Uterus (tissue), 4 donors: Measurements from ENCODE around the gene BAG2. TPM values are rescaled to one million over a fixed set of nuclear protein-coding genes. Genes with fewer than 3 reads are reported as not detected.

Experiments
- DNase-seq, 2 donors: peaks; one replicate each; pipeline ENCODE4 v3.0.0-alpha.2; 2019 to 2020
- H3K27ac ChIP-seq, 2 donors: fragments of 200-600 bp; sonication (generic); 1 replicate in 1 of 2; 2 replicates in 1 of 2; pipeline ENCODE4 v1.5.1; 2016 to 2018
- H3K27me3 ChIP-seq, 2 donors: fragments of 200-600 bp; sonication (generic); one replicate each; pipeline ENCODE4 v1.5.1; 2018 to 2019; ENCODE audit warnings: control low read depth in 1 of 2
- H3K36me3 ChIP-seq, 2 donors: fragments of 200-600 bp; sonication (generic); one replicate each; pipeline ENCODE4 v1.5.1; 2019; ENCODE audit warnings: control low read depth in 1 of 2
- H3K4me1 ChIP-seq, 2 donors: fragments of 200-600 bp; sonication (generic); one replicate each; pipeline ENCODE4 v1.5.1; 2018 to 2019; ENCODE audit warnings: control low read depth in 1 of 2
- H3K4me3 ChIP-seq, 2 donors: fragments of 200-600 bp; sonication (generic); 1 replicate in 1 of 2; 2 replicates in 1 of 2; pipeline ENCODE4 v1.5.1; 2018 to 2019; ENCODE audit warnings: mild to moderate bottlenecking in 1 of 2
- H3K9me3 ChIP-seq, 2 donors: fragments of 200-600 bp; sonication (generic); one replicate each; pipeline ENCODE4 v1.5.1; 2019; ENCODE audit warnings: control low read depth in 1 of 2
- POLR2A ChIP-seq, 2 donors: fragments of 450-650 bp; IDR thresholded peaks; one replicate each; pipeline ENCODE4 v1.6.1; 2016; ENCODE audit warnings: antibody characterized with exemption in 2 of 2, mild to moderate bottlenecking in 1 of 2, moderate library complexity in 1 of 2
- intact Hi-C: fragments of 100-400 bp; cut with DNase I; formaldehyde crosslinking; loops from one replicate; pipeline ENCODE4 v1.15.1; 2023; ENCODE audit warnings: low total_unique reads
- total RNA-seq, 4 donors: library from RNA; depleted of rRNA in 3 of 4; stranded (reverse); fragments of >200 nt in 3 of 4; gene quantifications; one replicate each; pipeline versions ENCODE4 v1.1.0 to v1.2.4, GENCODE V29; 2014 to 2023
- TF ChIP-seq, protein P1 (sequence below), 4 experiments: fragments of 200-600 bp in 2 of 4; fragments of 450-650 bp in 2 of 4; sonication (generic) in 2 of 4; IDR thresholded peaks; one replicate each; pipeline ENCODE4 v1.5.1; 2016 to 2019; ENCODE audit warnings: antibody characterized with exemption in 4 of 4, mild to moderate bottlenecking in 2 of 4, moderate library complexity in 1 of 4
- donor health status: DM: yes; HTN: yes; CAD: no.

BAG2 gene
- total RNA-seq, 4 donors from 2014 or later, result 23.2 to 31.7 (median 26.9) TPM

DNA sequence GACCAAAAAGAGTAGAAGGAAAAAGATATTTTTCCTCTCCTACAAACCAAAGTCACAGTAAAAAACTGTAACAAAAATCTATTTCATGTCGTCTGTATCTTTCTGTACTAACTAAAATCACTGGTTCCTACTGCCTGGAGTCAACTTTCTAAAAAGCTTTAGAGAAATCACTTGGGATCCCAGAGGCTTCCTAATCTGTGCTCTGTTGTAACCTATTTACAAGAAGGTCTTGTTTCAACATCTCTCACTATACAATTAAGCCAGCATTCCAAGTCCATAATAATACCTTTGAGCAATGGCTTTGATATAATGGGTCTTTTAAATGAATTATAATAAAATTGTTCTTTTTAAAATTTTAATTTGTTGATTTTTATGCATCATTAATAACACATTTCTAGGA, 29.6 kb downstream of the BAG2 start:
- no peak overlapping the region for H3K4me3 ChIP-seq
- no peaks in the 10 kb centered on the region for H3K36me3 ChIP-seq
- H3K27ac ChIP-seq, result peak overlapping the region in 1 of 2 donors; percentile 44
- no peaks in the 10 kb centered on the region for H3K27me3 ChIP-seq
- no peak for DNase-seq
- H3K4me1 ChIP-seq, result no peaks in the 10 kb centered on the region
- H3K9me3 ChIP-seq, result no peaks in the 10 kb centered on the region
- no peak for TF ChIP-seq POLR2A (IDR thresholded peaks at IDR 0.05)
- TF ChIP-seq, protein P1, sequence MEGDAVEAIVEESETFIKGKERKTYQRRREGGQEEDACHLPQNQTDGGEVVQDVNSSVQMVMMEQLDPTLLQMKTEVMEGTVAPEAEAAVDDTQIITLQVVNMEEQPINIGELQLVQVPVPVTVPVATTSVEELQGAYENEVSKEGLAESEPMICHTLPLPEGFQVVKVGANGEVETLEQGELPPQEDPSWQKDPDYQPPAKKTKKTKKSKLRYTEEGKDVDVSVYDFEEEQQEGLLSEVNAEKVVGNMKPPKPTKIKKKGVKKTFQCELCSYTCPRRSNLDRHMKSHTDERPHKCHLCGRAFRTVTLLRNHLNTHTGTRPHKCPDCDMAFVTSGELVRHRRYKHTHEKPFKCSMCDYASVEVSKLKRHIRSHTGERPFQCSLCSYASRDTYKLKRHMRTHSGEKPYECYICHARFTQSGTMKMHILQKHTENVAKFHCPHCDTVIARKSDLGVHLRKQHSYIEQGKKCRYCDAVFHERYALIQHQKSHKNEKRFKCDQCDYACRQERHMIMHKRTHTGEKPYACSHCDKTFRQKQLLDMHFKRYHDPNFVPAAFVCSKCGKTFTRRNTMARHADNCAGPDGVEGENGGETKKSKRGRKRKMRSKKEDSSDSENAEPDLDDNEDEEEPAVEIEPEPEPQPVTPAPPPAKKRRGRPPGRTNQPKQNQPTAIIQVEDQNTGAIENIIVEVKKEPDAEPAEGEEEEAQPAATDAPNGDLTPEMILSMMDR (IDR thresholded peaks at IDR 0.05), result no peak
- intact Hi-C loops, result no loop called here

DNA sequence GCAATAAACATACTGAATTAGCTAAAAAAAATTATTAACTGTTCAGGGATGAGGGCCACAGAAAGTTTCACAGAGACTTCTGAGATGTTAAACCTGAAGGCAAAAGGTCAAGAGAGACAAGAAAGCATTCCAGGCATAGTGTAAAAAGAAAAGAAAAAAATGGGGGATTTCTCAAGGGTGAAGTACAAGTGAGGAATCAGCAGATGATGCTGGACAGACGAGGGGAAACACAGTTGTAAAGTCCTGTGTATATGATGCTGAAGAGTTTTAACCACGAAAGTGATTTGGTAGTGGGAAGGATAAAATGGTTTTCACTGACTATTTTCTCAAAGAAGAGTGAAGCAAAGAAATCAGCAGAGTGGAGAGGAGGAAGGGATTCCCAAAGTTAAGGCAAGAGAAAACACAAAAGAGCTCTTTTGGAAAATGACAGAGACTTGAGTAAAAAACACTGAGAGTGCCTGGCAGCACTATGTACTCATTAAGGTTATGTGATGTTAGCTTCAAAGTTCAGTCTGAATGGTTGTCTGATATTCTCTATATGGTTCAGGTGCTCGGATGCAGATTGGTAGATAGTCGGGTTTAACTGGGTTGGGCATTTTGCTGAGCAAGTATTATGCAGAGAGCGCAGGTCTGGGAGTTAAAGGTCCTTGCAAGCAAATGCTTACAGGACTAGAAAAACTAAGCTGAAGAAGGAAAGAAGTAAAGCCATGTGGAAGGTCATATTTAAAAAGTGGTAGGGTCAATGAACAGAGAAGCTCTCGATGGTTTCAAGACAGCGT, 33.6 kb downstream of the BAG2 start:
- intact Hi-C loops, result no loop called here

DNA sequence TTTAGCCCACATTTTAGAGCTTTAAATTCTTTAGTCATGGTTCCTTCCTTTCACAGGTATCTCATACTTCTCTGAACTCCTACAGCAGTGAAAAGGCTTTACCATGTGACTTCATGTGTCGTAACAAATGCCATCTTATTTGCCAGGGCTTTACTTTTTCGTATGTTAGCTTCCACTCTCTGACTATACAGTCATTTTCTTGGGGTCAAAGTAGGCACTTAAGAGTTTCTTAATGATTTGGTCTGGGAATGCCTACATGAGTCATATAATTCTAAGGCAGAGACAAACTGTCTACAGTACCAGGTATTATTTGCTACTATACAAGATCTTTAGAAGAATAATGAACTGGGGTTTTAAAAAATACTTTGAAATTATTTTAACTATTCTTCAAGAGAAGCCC, 35.0 kb downstream of the BAG2 start:
- DNase-seq, result no peak
- H3K4me1 ChIP-seq, result peaks cover 0 to 5% of the 10 kb centered on the region in 2 donors
- TF ChIP-seq, protein P1 (IDR thresholded peaks at IDR 0.05), result no peak
- H3K36me3 ChIP-seq, result no peaks in the 10 kb centered on the region
- no peaks in the 10 kb centered on the region for H3K9me3 ChIP-seq
- no peak overlapping the region for H3K4me3 ChIP-seq
- no peaks in the 10 kb centered on the region for H3K27me3 ChIP-seq
- H3K27ac ChIP-seq, result peak overlapping the region; percentile 16 to 36
- intact Hi-C loops, result no loop called here

More for the DNA sequence above, 33.6 kb downstream of the BAG2 start:
- Histone ChIP-seq H3K4me1 (peaks cover 0 to 4% of the 10 kb centered on the region in 2 donors), H3K27me3 (no peaks in the 10 kb centered on the region), H3K36me3 (no peaks in the 10 kb centered on the region), H3K9me3 (no peaks in the 10 kb centered on the region), H3K27ac (peak overlapping the region in 1 of 2 donors; percentile 36), H3K4me3 (no peak overlapping the region)
- TF ChIP-seq POLR2A (IDR thresholded peaks at IDR 0.05), result no peak
- TF ChIP-seq, protein P1 (IDR thresholded peaks at IDR 0.05), result no peak
- DNase-seq, result no peak

DNA sequence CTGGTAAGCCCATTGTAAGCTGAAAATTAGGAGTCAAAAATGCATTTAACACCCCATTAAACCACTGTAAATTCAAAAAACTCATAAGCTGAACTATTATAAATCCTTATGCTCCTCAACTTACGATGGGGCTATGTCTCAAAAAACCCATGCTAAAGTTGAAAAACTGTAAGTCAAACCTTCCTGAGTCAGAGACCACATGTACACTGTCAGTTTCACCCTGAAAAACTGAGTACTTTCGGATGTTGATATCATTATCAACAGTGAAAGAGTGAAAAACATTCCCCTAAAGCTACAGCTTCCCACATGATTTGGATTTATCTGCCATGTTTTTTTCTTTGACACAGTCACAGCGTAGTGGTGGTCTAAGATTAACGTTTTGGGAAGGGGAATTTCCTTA, 35.7 kb downstream of the BAG2 start:
- Histone ChIP-seq H3K27ac (no peak overlapping the region), H3K9me3 (no peaks in the 10 kb centered on the region), H3K4me3 (no peak overlapping the region), H3K36me3 (no peaks in the 10 kb centered on the region), H3K27me3 (no peaks in the 10 kb centered on the region), H3K4me1 (peaks cover 0 to 5% of the 10 kb centered on the region in 2 donors)
- TF ChIP-seq, protein P1 (IDR thresholded peaks at IDR 0.05), result no peak
- no peak for TF ChIP-seq POLR2A (IDR thresholded peaks at IDR 0.05)
- no peak for DNase-seq
- intact Hi-C loops, result no loop called here

DNA sequence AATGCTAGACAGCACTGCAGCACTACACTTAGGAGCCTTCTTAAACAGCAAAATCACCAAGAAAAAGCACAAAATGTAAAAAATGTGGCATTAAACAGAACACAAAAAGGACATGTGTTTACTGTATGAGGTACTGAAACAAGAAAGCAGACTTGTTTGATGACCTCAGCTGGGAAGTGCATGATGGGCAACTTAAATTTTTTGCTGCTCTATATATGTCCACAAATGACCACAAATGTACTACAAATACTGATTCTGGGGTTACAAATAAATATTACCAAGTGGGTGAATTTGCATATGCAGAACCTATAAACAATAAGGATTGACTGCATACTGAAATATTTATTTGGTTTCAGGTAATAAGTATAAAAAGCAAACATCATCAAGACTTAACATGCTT, 36.9 kb downstream of the BAG2 start:
- H3K9me3 ChIP-seq, result no peaks in the 10 kb centered on the region
- H3K4me1 ChIP-seq, result peaks cover 0 to 5% of the 10 kb centered on the region in 2 donors
- H3K27me3 ChIP-seq, result no peaks in the 10 kb centered on the region
- peak overlapping the region in 1 of 2 donors; percentile 18 for H3K27ac ChIP-seq
- TF ChIP-seq POLR2A (IDR thresholded peaks at IDR 0.05), result no peak
- TF ChIP-seq, protein P1 (IDR thresholded peaks at IDR 0.05), result no peak
- no peak for DNase-seq
- intact Hi-C loops, result no loop called here
- H3K36me3 ChIP-seq, result no peaks in the 10 kb centered on the region
- no peak overlapping the region for H3K4me3 ChIP-seq
